ENCODE data around the gene PIH1D1. TPM values are rescaled to one million over a fixed set of nuclear protein-coding genes. Genes with fewer than 3 reads are reported as not detected.

The PIH1D1 gene
- total RNA-seq, 1 donor from 2014 or later: 78.8 TPM

GRCh38 chr19:49441210-49441959, 10.2 kb downstream of the PIH1D1 start, which contains the start of gene SLC17A7:
SLC17A7 (minus strand) TSS chr19:49441527; CDS start chr19:49441379, 148 bp downstream.
- H3K27ac Mint-ChIP-seq (ENCODE audit: unreplicated experiment): no peak within 1 kb of the TSS

DNA sequence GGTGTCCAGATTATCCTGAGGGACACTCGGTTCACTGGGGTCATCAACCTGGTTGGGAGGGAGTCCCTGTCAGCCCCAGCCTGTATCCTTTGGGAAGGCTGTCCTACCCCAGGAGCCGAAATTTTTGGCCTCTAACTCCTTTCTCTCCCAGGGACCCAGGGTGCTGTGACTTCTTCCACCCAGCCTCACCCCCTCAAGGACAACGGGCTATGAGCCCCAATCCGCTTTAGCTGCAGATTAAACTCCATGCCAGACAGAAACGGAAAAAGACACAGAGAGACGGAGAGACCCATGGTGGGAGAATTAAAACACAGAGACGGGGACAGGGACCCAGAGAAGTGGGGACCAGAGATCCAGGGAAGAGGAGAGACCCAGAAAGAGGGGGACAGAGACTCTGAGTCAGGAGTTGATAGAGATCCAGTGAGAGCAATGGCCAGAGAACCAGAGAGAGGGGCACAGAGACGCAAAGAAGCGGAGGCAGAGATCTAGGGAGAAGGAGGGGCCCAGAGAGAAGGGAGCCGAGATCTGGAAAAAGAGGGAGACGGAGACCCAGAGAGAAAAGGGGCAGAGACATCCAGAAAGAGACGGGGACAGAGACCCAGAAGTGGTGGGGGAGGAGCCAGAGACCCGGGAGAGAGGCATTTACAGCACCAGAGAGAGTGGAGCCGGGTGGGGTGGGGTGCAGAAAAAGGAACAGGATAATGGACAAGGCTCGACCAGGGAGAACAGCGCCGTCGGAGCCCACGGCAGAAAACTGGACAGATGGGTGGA, 11.0 kb downstream of the PIH1D1 start:
- Mint-ChIP-seq H3K9me3 (ENCODE audit: unreplicated experiment) (no peaks in the 10 kb centered on the region), H3K27ac (ENCODE audit: unreplicated experiment) (no peak overlapping the region), H3K4me3 (ENCODE audit: unreplicated experiment) (peak overlapping the region; percentile 68), H3K4me1 (ENCODE audit: unreplicated experiment) (peaks cover 14% of the 10 kb centered on the region), H3K27me3 (ENCODE audit: unreplicated experiment) (peaks cover 58% of the 10 kb centered on the region), H3K36me3 (ENCODE audit: low read depth, unreplicated experiment) (peaks cover 7% of the 10 kb centered on the region)
- TF ChIP-seq CTCF (IDR thresholded peaks at IDR 0.05; ENCODE audit: unreplicated experiment): no peak
- DNase-seq (ENCODE audit: low spot score): no peak

More at GRCh38 chr19:49441210-49441959, 10.2 kb downstream of the PIH1D1 start, which contains the start of gene SLC17A7:
- no peaks in the 10 kb centered on the region for H3K9me3 Mint-ChIP-seq (ENCODE audit: unreplicated experiment)
- no peak for TF ChIP-seq CTCF (IDR thresholded peaks at IDR 0.05; ENCODE audit: unreplicated experiment)
- H3K4me1 Mint-ChIP-seq (ENCODE audit: unreplicated experiment): peaks cover 14% of the 10 kb centered on the region
- peaks cover 11% of the 10 kb centered on the region for H3K36me3 Mint-ChIP-seq (ENCODE audit: low read depth, unreplicated experiment)
- peak within 1 kb of the TSS; percentile 82 for H3K4me3 Mint-ChIP-seq (ENCODE audit: unreplicated experiment)
- peak; percentile 43 for DNase-seq (ENCODE audit: low spot score)
- peaks cover 52% of the 10 kb centered on the region for H3K27me3 Mint-ChIP-seq (ENCODE audit: unreplicated experiment)

DNA sequence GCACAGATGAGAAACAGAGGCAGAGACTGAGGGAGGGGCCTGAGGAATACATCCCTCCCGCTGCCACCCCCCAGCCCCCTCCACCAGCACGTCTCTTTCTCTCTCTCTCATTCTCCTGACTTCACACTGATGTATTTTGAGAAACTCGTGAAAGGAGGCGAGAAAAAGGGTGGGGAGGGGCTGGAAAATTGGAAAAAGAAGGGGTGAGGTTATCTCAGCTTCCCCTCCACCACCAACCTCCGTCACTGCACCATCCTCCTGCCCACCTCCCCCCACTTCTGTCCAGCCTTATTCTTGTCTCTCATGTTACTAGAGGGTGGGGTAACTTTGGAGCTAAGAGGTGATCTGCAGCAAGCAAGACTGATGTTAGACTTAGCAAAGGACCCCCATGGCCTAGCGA, 11.8 kb downstream of the PIH1D1 start:
- H3K27ac Mint-ChIP-seq (ENCODE audit: unreplicated experiment): no peak overlapping the region
- H3K4me3 Mint-ChIP-seq (ENCODE audit: unreplicated experiment): no peak overlapping the region
- peaks cover 14% of the 10 kb centered on the region for H3K4me1 Mint-ChIP-seq (ENCODE audit: unreplicated experiment)
- no peak for TF ChIP-seq CTCF (IDR thresholded peaks at IDR 0.05; ENCODE audit: unreplicated experiment)
- DNase-seq (ENCODE audit: low spot score): no peak
- H3K27me3 Mint-ChIP-seq (ENCODE audit: unreplicated experiment): peaks cover 59% of the 10 kb centered on the region
- no peaks in the 10 kb centered on the region for H3K9me3 Mint-ChIP-seq (ENCODE audit: unreplicated experiment)
- H3K36me3 Mint-ChIP-seq (ENCODE audit: low read depth, unreplicated experiment): peaks cover 15% of the 10 kb centered on the region

- no peak for TF ChIP-seq CTCF (IDR thresholded peaks at IDR 0.05; ENCODE audit: unreplicated experiment)
- DNase-seq (ENCODE audit: low spot score): no peak
- H3K36me3 Mint-ChIP-seq (ENCODE audit: low read depth, unreplicated experiment): peaks cover 15% of the 10 kb centered on the region
- peaks cover 61% of the 10 kb centered on the region for H3K27me3 Mint-ChIP-seq (ENCODE audit: unreplicated experiment)
- no peaks in the 10 kb centered on the region for H3K9me3 Mint-ChIP-seq (ENCODE audit: unreplicated experiment)
- no peak overlapping the region for H3K4me3 Mint-ChIP-seq (ENCODE audit: unreplicated experiment)
- H3K27ac Mint-ChIP-seq (ENCODE audit: unreplicated experiment): no peak overlapping the region
- H3K4me1 Mint-ChIP-seq (ENCODE audit: unreplicated experiment): peaks cover 12% of the 10 kb centered on the region
Observed at GRCh38 chr19:49438261-49438660, 13.4 kb downstream of the PIH1D1 start.
